Renal cortical epithelial cell (primary cell): ENCODE data around the gene NCOA1. TPM values are rescaled to one million over a fixed set of nuclear protein-coding genes. Genes with fewer than 3 reads are reported as not detected.
"Not testable (repeated sequence)": the region's sequence is repeated elsewhere in the genome, so short reads cannot be mapped to it uniquely, and the experiment has no call there.

Source experiments
- DNase-seq: peaks from one replicate; pipeline ENCODE4 v3.0.0-alpha.2; 2011; ENCODE audit warnings: low read depth
- total RNA-seq: library from RNA; depleted of rRNA; stranded (reverse); fragments of >200 nt; gene quantifications from 2 replicates; pipeline ENCODE4 v1.2.3, GENCODE V29; 2014

The NCOA1 gene
- total RNA-seq, 1 donor from 2014 or later: 22.3 TPM

DNA sequence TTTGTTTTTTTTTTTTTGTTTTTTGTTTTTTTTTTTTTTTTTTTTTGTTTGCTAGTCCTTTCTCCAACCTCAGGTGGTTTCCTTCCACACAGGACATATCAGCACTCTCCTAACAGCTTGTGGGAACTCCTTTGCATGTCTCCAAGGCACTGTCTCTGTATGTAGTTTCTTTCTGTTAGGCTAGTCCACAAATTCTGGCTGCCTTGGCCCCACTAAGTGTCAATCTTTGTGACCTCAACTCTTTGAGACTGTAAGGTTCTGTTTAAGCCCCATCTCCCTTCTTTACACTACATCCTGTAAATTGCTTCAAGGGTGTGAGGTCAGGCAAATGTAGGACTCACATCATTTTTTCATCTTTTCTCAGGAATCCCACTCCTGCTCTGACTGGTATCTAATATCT lies 85.1 kb downstream of the NCOA1 start:
- no peak for DNase-seq

DNA sequence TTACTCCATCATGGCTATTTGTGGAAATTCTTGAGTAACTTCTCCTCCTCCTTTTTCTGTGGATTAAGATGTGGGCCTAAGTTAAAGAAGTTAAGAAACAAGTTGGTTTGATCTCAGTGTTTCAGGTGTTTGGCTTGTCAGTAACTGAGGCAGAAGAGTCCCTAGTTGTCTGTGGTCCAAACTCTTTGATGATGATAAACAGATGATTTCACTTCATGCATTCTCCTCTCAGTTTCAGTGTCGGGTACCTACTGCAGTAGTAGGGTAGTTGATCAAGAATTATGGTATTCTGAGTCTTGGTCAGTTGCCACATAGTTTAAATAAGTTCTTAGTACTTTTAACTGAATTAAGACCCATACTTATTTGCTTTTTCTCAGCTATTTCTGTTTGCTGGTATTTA lies 85.6 kb downstream of the NCOA1 start:
- no peak for DNase-seq

GRCh38 chr2:24577481-24577880 lies 86.4 kb downstream of the NCOA1 start:
- peak; percentile 18 for DNase-seq

DNA sequence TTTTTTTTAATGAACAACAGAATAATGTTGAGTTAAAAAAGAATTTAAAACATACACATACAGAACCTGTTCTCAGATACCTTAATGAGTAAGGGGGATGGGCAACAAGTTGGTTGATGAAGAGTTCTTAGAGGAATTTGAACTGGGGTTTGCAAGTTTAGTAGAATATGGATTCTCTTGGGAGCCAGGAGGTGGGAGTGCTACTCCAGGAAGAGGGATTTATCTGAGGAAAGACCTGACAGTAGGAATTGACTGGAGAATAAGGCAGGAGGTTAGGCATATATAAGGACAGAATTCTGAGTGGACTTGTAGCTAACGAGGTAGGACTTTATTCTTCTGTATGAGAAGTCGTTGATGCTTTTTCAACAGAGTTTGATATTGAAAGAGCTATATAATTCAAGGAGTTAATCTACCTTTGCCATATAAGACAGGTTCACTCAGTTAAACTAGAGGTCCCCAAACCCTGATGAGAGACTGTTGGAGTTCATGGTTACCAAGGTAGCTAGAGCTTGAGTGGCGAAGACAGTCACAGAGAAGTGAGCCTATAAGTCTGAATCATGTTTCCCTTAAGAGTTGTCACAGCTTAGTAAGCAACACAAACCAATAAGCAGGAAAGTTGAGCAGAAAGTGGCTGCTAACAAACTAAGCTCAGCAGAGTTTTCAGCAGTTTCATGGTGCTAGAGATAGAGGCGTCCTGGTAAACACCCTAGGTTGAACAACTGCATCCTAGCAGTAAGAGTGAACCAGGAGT lies 88.2 kb downstream of the NCOA1 start:
- DNase-seq: peak; percentile 14

DNA sequence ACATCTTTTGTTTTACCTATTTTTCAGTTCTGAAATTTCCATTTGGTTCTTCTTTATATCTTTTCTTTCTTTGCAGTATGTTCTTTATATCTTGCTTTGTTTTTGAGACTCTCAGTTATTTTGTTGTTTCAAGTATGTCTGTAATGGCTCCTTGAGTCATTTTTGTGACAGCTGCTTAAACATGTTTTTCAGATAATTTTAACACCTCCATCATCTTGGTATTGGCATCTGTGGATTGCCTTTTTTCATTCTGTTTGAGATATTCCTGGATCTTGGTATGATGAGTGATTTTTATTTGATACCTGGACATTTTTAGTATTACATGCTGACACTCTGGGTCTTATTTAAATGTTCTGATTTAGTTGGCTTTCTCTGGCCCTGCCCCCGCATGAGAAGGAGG lies 89.5 kb downstream of the NCOA1 start:
- DNase-seq: no peak

GRCh38 chr2:24581971-24582370 lies 90.9 kb downstream of the NCOA1 start:
- DNase-seq: not testable (repeated sequence)

DNA sequence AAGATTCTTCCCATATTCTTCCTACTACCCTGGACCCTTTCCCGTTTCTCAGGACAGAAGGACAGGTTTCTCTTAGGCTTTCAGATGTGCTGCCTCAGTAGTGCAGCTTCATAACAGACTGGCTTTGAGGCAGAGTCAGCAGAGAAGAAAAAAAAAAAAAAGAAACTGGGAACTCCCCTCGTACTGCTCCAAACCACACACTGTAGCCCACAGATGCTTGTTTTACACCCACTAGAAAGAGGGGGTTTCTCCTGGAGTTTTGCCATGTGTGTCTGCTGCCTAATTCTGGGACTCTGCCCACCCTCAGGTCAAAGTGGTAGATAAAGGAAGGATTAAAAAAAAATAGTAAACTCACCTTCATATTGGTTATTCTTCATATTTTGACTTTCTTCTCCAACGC lies 95.9 kb downstream of the NCOA1 start:
- DNase-seq: no peak

GRCh38 chr2:24588294-24588693 lies 97.2 kb downstream of the NCOA1 start:
- no peak for DNase-seq

DNA sequence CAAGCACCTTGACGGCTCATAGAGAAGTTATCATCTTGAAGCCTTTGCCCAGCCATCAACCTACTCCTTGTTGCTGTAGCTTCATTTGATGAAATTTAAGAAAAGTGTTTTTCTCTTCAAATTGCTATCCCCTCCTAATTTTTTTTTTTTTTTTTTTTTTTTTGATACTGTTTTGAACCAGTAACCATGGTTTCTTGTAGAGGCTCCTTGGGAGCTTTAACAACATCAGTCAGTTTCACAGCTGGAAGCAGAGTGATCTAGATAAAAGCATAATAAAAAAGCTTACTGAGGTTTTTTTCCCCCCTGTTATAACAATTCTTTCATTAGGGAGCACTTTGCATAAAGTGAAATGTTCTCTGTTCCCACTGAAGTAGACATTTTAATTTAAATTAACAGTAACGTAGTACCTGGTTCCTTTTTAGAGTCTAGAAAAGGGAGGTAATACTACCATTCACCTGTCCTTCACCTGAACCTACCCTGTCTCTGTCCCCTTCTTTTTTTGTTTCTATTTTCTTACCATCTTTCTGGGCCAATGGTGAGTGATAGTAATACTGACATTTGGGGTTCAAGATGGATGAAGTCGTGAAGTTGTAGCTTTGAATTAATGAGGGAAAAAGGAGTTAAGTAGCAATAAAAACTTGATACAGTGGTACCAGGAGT lies 101.5 kb downstream of the NCOA1 start:
- no peak for DNase-seq

GRCh38 chr2:24594283-24594682 lies 103.2 kb downstream of the NCOA1 start:
- no peak for DNase-seq

DNA sequence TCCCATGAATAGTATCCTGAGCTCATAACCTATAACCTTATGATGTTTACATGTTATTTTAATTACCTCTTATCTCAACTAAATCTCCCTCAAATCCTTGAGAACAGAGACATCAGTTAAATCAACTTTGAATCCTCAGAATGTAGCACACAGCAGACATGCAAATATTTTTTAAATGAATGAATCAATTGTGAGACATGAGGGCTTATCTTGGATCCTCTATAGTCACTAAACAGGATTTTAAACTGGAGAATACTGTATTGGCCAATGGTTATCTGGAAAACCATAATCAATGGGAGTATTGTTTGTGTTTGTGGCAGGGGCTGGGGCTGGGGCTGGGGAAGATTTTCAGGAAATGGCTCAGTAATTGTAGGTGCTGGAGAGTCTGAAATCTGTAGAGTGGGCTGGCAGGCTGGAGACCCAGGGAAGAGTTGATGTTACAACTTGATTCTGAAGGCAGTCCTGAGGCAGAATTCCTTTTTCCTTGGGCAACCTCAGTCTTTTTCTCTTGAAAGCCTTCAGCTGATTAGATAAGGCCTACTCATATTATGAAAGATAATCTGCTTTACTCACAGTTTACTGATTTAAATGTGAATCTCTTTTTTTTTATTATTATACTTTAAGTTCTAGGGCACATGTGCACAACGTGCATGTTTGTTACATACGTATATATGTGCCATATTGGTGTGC lies 106.3 kb downstream of the NCOA1 start:
- DNase-seq: no peak

GRCh38 chr2:24600140-24600539 lies 109.1 kb downstream of the NCOA1 start:
- DNase-seq: not testable (repeated sequence)

GRCh38 chr2:24611631-24612030 lies 120.6 kb downstream of the NCOA1 start:
- DNase-seq: no peak

GRCh38 chr2:24613154-24613814 lies 122.2 kb downstream of the NCOA1 start:
- peak; percentile 28 for DNase-seq

- no peak for DNase-seq
Observed at GRCh38 chr2:24616616-24617015, 125.6 kb downstream of the NCOA1 start.

DNA sequence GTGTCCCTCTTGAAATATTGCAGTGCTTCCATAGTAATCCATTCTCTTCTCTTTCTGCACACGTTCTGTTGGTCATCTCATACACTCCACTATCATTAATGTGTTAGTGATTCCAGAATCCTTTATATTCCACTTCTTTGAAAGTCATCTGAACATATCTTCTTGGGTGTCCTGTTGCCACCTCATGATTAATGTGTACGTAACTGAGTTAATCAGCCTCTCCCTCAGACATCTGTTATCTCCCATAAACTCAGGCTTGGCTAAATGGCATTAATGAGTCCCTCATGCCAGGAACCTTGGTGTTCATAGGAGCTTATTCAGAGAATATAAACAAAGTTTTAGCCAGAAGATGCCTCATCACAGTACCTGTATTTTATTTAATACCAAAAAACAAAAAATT lies 126.4 kb downstream of the NCOA1 start:
- DNase-seq: no peak

GRCh38 chr2:24618144-24618543 lies 127.1 kb downstream of the NCOA1 start:
- DNase-seq: no peak

GRCh38 chr2:24618680-24619079 lies 127.6 kb downstream of the NCOA1 start:
- no peak for DNase-seq

DNA sequence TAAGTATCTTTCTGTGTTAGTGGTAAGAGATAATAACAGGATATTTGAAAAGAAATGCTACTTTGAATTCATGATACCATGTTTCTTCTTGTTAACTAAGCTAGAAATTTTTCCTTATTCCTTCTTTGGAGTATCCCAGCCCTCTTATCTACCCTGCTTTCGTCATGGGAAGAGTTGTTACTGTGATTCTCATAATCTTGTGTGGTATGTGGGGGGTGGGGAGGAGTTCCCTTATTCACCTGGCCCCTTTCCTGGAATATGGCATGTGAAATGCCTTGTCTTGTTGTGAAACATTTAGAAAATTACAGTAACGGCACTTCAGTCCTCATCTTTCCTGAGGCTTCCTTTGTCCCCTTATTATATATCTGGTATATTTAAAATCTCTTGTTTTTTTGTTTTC lies 129.9 kb downstream of the NCOA1 start:
- DNase-seq: no peak

- DNase-seq: no peak
Observed at GRCh38 chr2:24621779-24622538, 130.9 kb downstream of the NCOA1 start.

- DNase-seq: no peak
Observed at GRCh38 chr2:24623535-24623934, 132.5 kb downstream of the NCOA1 start.

DNA sequence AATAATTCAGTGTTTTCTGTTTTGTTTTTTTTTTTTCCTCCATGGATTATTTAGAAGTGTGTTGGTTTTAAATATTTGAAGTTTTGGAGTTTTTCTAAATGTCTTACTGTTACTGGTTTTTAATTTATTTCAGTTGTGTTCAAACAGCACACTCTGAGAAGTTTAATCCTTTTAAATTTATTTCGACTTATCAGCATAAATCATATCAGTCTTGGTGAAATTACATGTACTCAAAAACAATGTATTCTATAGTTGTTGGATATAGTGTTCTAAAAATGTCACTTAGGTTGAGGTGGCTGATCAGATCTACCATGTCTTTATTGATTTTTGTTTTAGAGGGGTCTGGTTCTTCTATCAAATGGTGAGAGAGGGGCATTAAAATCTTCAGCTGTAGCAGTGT lies 134.7 kb downstream of the NCOA1 start:
- DNase-seq: no peak
